ENCODE measurements around the gene NSD2.

- no peak for TF ChIP-seq CTCF (IDR thresholded peaks at IDR 0.05; ENCODE audit: poor library complexity)
- no peak for TF ChIP-seq EZH2phosphoT487 (IDR thresholded peaks at IDR 0.05; ENCODE audit: low read depth, severe bottlenecking, unreplicated experiment)
Measured at GRCh38 chr4:1890979-1891570, 19.9 kb downstream of the NSD2 start.
